ENCODE results near the gene MFN2. TPM values are rescaled to one million over a fixed set of nuclear protein-coding genes. Genes with fewer than 3 reads are reported as not detected.
"Not testable (repeated sequence)": the region's sequence is repeated elsewhere in the genome, so short reads cannot be mapped to it uniquely, and the experiment has no call there.

Gene MFN2
- total and polyA plus RNA-seq, 2 donors: 26.6 to 88.6 TPM

DNA sequence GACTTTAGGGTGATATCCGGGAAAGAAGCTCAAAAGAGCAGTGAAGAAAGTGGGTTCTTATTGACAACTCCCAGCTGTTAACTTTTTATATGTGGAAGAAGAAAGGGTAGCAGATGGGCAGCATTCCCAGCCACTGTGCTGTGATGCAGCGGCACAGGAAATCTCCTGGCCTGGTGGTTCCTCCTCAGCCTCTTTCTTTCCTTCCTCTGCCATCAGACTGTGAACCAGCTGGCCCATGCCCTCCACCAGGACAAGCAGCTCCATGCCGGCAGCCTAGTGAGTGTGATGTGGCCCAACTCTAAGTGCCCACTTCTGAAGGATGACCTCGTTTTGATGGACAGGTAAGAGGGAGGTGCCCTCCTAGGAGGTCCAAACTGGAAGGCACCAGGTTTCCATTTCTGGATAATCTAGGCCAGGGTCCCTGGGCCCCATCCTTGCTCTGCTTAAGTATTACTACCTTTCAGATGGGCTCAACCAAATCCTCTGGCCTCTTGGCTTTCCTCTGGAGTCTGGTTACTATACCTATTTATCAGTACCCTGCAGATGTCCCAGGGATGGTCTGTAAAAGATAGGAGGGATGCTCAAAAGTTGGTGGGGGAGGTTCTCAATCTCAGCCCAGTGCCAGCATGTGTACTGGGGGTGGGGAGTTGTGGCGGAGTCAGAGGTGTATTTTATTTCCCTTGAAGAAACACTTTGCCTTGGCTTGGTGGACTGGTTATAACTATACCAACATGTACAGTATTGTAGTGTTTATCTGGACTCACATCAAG, 17.0 kb downstream of the MFN2 start:
- H3K4me3 ChIP-seq (ENCODE audit: low read depth, low read length): no peak overlapping the region
- peaks cover under 1% of the 10 kb centered on the region for H3K36me3 ChIP-seq (ENCODE audit: insufficient read depth)
- 90% methylated on average over 5 of the region's 5 CpGs for WGBS
- H3K27ac ChIP-seq (ENCODE audit: low read depth): no peak overlapping the region
- DNase-seq (ENCODE audit: extremely low spot score): no peak
- no peaks in the 10 kb centered on the region for H3K4me1 ChIP-seq (ENCODE audit: insufficient read depth)

DNA sequence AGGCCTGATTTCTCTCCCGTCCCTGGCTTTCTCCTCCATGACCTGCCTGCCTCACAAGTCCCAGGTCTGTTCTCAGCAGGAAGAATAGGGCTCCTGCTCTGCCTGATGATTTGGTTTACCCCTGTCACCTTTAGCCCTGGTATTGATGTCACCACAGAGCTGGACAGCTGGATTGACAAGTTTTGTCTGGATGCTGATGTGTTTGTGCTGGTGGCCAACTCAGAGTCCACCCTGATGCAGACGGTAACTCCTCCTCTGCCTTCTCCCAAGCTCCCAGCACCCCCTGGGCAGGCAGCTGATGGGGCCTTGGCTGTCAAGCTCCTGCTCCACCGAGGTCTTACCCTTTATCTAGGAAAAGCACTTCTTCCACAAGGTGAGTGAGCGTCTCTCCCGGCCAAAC, 18.4 kb downstream of the MFN2 start:
- no peaks in the 10 kb centered on the region for H3K4me1 ChIP-seq (ENCODE audit: insufficient read depth)
- H3K27ac ChIP-seq (ENCODE audit: low read depth): no peak overlapping the region
- H3K36me3 ChIP-seq (ENCODE audit: insufficient read depth): no peaks in the 10 kb centered on the region
- no peak overlapping the region for H3K4me3 ChIP-seq (ENCODE audit: low read depth, low read length)
- 83% methylated on average over 5 of the region's 5 CpGs for WGBS
- no peak for DNase-seq (ENCODE audit: extremely low spot score)

DNA sequence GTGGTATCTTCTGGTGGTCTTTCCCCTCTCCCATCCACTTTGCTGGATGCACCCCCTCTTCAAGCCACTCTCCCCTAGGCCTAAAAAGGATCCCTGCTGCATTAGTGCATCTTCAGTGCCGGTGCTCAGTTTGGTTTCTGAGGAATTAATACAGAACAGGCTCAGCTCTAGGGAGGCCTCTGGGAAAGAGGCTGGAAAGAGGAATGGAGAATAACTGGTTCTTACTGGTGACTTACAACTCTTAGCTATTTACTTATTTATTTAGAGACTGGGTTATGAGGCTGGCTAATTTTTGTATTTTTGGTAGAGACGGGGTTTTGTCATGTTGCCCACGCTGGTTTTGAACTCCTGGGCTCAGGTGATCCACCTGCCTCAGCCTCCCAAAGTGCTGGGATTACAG, 19.0 kb downstream of the MFN2 start:
- H3K27ac ChIP-seq (ENCODE audit: low read depth): no peak overlapping the region
- DNase-seq (ENCODE audit: extremely low spot score): no peak
- H3K4me3 ChIP-seq (ENCODE audit: low read depth, low read length): no peak overlapping the region
- H3K36me3 ChIP-seq (ENCODE audit: insufficient read depth): no peaks in the 10 kb centered on the region
- WGBS: 71% methylated on average over 3 of the region's 3 CpGs
- no peaks in the 10 kb centered on the region for H3K4me1 ChIP-seq (ENCODE audit: insufficient read depth)

DNA sequence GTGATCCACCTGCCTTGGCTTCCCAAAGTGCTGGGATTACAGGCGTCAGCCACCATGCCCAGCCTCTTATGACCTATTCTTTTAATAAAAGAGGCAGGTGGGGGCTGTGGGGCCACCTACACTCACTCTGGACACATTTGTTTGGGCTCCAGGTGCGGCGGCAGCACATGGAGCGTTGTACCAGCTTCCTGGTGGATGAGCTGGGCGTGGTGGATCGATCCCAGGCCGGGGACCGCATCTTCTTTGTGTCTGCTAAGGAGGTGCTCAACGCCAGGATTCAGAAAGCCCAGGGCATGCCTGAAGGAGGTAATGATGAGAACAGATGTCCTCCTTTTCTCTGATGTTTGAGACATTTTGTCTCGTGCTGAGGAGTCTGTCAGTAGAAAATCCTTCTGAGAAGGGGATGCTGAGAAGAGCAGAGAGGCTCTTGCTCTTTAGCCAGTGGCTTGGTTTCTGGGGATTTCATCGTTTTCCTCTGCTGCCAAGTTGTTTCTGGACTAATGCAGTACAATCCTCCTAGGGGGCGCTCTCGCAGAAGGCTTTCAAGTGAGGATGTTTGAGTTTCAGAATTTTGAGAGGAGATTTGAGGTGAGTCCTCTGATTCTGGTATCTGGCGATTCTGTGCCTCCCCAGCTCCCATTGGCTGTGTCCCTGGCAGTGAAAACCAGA, 21.1 kb downstream of the MFN2 start:
- 79% methylated on average over 14 of the region's 14 CpGs for WGBS
- Histone ChIP-seq H3K27ac (ENCODE audit: low read depth) (no peak overlapping the region), H3K4me1 (ENCODE audit: insufficient read depth) (no peaks in the 10 kb centered on the region), H3K36me3 (ENCODE audit: insufficient read depth) (no peaks in the 10 kb centered on the region), H3K4me3 (ENCODE audit: low read depth, low read length) (no peak overlapping the region)
- DNase-seq (ENCODE audit: extremely low spot score): no peak

DNA sequence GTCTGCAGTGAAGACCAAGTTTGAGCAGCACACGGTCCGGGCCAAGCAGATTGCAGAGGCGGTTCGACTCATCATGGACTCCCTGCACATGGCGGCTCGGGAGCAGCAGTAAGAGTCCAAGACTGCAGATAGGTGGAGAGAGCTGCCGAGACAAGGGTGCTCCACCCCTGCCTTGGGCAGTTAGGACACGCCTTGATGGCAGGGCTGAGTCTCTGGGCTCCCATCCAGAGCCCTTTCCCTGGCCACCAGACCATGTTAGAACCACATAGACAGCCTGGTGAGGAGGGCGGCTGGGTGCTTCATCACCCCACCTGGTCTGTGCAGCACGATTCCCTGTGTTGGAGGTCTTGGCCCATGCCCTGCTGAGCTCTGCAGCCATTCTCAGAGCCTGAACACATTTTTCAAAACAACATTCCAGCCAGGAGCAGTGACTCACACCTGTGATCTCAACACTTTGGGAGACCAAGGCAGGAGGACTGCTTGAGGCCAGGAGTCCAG, 21.8 kb downstream of the MFN2 start:
- Histone ChIP-seq H3K27ac (ENCODE audit: low read depth) (no peak overlapping the region), H3K4me3 (ENCODE audit: low read depth, low read length) (no peak overlapping the region), H3K4me1 (ENCODE audit: insufficient read depth) (no peaks in the 10 kb centered on the region), H3K36me3 (ENCODE audit: insufficient read depth) (no peaks in the 10 kb centered on the region)
- no peak for DNase-seq (ENCODE audit: extremely low spot score)
- 93% methylated on average over 10 of the region's 10 CpGs for WGBS

DNA sequence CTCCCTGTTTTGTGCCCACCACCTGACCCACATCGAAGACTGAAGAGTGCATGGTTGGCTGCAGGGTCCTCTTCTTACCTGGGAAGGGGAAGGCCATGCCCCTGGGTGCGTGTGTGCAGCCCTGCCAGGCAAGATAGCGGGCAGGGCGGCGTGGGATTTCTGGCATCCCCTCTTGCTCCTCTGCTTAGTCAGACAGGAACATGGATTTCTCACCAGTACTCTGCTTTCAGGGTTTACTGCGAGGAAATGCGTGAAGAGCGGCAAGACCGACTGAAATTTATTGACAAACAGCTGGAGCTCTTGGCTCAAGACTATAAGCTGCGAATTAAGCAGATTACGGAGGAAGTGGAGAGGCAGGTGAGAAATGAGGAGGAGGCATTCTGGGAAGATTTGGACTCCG, 23.5 kb downstream of the MFN2 start:
- 93% methylated on average over 12 of the region's 12 CpGs for WGBS
- Histone ChIP-seq H3K4me3 (ENCODE audit: low read depth, low read length) (no peak overlapping the region), H3K36me3 (ENCODE audit: insufficient read depth) (no peaks in the 10 kb centered on the region), H3K27ac (ENCODE audit: low read depth) (no peak overlapping the region), H3K4me1 (ENCODE audit: insufficient read depth) (no peaks in the 10 kb centered on the region)
- DNase-seq (ENCODE audit: extremely low spot score): no peak

DNA sequence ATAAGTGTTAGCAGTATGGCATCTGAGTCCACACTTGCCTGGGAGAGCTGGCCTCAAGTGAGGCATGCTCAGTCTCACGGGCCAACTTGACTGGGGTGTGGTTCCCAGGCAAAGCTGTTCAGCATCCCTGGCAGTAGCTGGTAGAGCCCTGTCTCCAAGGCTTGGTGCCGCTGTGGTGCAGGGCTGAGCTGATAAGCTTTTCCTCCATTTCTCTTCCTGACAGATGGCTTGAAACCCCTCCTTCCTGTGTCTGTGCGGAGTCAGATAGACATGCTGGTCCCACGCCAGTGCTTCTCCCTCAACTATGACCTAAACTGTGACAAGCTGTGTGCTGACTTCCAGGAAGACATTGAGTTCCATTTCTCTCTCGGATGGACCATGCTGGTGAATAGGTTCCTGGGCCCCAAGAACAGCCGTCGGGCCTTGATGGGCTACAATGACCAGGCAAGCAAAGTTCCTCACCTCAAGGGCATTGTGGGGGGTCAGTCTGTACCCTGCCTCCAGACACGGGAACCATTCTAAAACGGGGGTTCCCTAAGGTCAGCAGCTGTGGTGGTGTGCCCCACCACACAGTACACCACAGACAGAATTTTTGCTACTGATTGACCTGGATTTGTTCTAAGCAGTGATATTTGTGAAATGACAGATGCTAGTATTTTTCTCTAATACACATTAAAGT, 25.4 kb downstream of the MFN2 start:
- 89% methylated on average over 9 of the region's 9 CpGs for WGBS
- H3K27ac ChIP-seq (ENCODE audit: low read depth): no peak overlapping the region
- H3K4me3 ChIP-seq (ENCODE audit: low read depth, low read length): no peak overlapping the region
- DNase-seq (ENCODE audit: extremely low spot score): no peak
- H3K4me1 ChIP-seq (ENCODE audit: insufficient read depth): no peaks in the 10 kb centered on the region
- H3K36me3 ChIP-seq (ENCODE audit: insufficient read depth): peaks cover 2% of the 10 kb centered on the region

DNA sequence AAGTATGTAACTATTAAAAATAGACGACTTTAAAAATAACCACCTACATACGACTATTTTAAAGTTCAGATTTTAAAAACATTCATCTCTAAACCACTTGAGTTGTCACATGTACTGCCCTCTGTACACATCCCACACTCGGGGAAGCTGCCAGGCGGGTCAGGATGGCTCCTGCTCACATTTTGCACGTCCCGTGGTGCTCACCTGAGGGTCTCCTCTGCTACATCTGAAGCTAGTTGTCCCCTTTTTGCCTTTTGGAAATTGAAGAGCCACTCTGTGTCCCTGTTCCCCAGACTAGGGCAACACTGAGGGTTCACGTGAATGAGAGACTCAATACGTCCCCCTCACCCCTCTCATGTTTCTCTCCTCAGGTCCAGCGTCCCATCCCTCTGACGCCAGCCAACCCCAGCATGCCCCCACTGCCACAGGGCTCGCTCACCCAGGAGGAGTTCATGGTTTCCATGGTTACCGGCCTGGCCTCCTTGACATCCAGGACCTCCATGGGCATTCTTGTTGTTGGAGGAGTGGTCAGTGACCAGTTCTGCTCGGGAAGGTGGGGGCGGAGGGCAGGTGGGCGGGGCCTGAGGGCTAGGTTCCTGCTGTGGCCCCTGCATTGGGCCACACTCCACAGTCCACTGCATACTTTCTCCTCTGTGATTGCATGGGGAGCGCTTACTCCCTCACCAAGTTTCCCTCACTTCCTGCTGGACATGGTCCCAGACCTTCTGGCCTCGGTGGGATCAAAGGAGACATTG, 26.1 kb downstream of the MFN2 start:
- Histone ChIP-seq H3K4me3 (ENCODE audit: low read depth, low read length) (no peak overlapping the region), H3K4me1 (ENCODE audit: insufficient read depth) (no peaks in the 10 kb centered on the region), H3K27ac (ENCODE audit: low read depth) (no peak overlapping the region), H3K36me3 (ENCODE audit: insufficient read depth) (peaks cover 2% of the 10 kb centered on the region)
- 90% methylated on average over 17 of the region's 17 CpGs for WGBS
- no peak for DNase-seq (ENCODE audit: extremely low spot score)

DNA sequence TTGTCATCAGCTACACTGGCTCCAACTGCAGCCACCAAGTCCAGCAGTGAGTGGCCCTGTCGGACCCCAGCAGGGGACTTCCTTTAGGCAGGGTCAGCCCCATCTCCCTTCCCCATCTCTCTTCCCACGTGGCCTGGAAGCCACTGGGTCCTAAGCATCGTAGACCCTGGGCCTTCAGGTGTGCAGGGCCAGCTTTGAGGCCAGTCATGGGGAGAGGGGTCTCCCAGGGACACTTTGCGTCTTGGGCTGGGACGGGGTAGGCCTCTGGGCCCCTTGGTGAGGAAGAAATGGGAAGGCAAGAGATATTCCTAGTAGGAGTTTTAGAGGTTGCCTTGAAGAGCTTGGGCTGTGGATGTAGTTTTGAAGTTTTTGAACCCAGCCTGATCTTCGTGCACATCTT, 27.0 kb downstream of the MFN2 start:
- H3K4me3 ChIP-seq (ENCODE audit: low read depth, low read length): no peak overlapping the region
- 93% methylated on average over 6 of the region's 6 CpGs for WGBS
- H3K27ac ChIP-seq (ENCODE audit: low read depth): no peak overlapping the region
- DNase-seq (ENCODE audit: extremely low spot score): no peak
- peaks cover 5% of the 10 kb centered on the region for H3K36me3 ChIP-seq (ENCODE audit: insufficient read depth)
- H3K4me1 ChIP-seq (ENCODE audit: insufficient read depth): no peaks in the 10 kb centered on the region

DNA sequence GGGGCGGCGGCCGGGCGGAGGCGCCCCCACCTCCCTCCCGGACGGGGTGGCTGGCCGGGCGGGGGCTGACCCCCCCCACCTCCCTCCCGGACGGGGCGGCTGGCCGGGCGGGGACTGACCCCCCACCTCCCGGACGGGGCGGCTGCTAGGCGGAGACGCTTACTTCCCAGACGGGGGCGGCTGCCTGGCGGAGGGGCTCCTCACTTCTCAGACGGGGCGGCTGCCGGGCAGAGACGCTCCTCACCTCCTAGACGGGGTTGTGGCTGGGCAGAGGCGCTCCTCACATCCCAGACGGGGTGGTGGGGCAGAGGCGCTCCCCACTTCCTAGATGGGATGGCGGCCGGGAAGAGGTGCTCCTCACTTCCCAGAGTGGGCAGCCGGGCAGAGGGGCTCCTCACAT, 28.1 kb downstream of the MFN2 start:
- not testable (repeated sequence) for DNase-seq (ENCODE audit: extremely low spot score); H3K36me3 ChIP-seq (ENCODE audit: insufficient read depth); H3K4me1 ChIP-seq (ENCODE audit: insufficient read depth); H3K27ac ChIP-seq (ENCODE audit: low read depth); H3K4me3 ChIP-seq (ENCODE audit: low read depth, low read length)
- WGBS: 83% methylated on average over 31 of the region's 33 CpGs

DNA sequence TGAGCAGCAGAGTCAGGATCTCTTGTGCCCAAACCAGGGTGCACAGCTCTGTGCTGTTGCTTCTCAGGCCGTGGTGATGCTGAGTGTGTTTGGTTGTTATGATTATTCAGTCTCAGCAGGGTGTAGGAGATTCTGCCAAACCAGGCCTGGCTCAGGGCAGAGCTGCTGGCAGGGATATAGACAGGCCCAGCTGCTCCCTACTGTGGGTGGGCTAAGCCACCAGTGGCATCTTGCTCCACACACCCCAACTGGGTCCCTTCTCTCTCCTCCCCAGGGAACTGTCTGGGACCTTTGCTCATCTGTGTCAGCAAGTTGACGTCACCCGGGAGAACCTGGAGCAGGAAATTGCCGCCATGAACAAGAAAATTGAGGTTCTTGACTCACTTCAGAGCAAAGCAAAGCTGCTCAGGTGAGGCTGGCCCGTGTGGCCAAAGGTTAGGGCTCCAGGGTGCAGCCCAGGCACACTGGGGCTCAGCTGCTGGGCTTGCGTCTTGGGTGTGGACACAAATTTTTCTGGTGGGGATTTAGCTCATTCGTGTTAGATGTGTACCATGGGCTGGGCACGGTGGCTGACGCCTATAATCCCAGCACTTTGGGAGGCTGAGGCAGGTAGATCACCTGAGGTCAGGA, 29.2 kb downstream of the MFN2 start:
- no peak for DNase-seq (ENCODE audit: extremely low spot score)
- Histone ChIP-seq H3K4me3 (ENCODE audit: low read depth, low read length) (no peak overlapping the region), H3K27ac (ENCODE audit: low read depth) (no peak overlapping the region), H3K4me1 (ENCODE audit: insufficient read depth) (no peaks in the 10 kb centered on the region), H3K36me3 (ENCODE audit: insufficient read depth) (peaks cover 7% of the 10 kb centered on the region)
- 95% methylated on average over 9 of the region's 9 CpGs for WGBS

DNA sequence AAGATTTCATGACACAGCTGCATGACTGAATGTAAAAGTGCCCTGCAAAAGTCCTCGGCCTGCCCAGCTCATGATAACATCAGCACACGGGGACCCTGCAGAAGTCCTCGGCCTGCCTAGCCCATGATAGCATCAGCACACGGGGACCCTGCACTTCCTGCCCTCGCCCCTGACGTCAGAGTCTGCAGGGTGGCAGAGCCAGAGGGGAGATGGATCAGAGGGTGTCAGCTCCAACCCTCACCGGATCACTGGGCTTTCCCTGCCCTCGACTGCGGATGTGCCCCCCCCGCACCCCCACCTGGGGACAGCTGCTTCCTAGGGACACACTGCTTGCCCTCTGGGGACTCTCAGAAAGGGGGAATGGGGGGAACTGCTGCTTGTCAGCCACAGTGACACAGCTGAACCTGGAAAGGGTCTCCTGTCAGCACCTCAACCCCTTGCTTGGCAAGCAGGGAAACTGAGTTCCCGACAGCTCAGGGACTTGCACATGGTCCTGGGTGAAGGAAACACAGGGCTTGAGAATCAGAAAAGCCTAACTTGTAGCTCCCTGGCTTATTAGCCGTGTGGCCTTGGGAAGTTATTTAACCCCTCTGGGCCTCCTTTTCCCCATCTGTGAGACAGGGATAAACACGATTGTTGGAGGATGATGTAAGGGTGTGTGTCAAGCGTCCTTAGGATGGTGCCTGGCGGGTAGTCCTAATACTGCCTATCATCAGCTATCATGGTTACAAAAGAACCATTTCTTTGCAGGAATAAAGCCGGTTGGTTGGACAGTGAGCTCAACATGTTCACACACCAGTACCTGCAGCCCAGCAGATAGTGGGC, 30.7 kb downstream of the MFN2 start:
- no peak overlapping the region for H3K27ac ChIP-seq (ENCODE audit: low read depth)
- WGBS: 76% methylated on average over 16 of the region's 16 CpGs
- DNase-seq (ENCODE audit: extremely low spot score): no peak
- H3K36me3 ChIP-seq (ENCODE audit: insufficient read depth): peaks cover 7% of the 10 kb centered on the region
- no peaks in the 10 kb centered on the region for H3K4me1 ChIP-seq (ENCODE audit: insufficient read depth)
- H3K4me3 ChIP-seq (ENCODE audit: low read depth, low read length): no peak overlapping the region

Data from urinary bladder (tissue), 4 donors.